HG02943 (cell line): Measurements from ENCODE around the gene UBC.
A peak's percentile ranks its signal among the peaks of the same experiment; 100 is the strongest.
"Not testable (repeated sequence)": the region's sequence is repeated elsewhere in the genome, so short reads cannot be mapped to it uniquely, and the experiment has no call there.

Experiments used
- ATAC-seq: cut with Tn5 transposase; IDR thresholded peaks from one replicate; pipeline ENCODE4 v1.9.1; 2021; ENCODE audit warnings: mild to moderate bottlenecking, low read depth, moderate library complexity; ENCODE audit not compliant: unreplicated experiment

The UBC gene

GRCh38 chr12:124938108-124938507 lies 23.7 kb upstream of the UBC start:
- ATAC-seq: no peak

GRCh38 chr12:124931528-124931927 lies 17.1 kb upstream of the UBC start:
- not testable (repeated sequence) for ATAC-seq

GRCh38 chr12:124930586-124930985 lies 16.1 kb upstream of the UBC start:
- ATAC-seq: no peak

- ATAC-seq: no peak
Observed at GRCh38 chr12:124929649-124930419, 15.4 kb upstream of the UBC start.

GRCh38 chr12:124928912-124929530 lies 14.6 kb upstream of the UBC start:
- ATAC-seq: no peak

- peak; percentile 32 for ATAC-seq
Observed at GRCh38 chr12:124928095-124928911, 13.9 kb upstream of the UBC start.

- ATAC-seq: peak; percentile 74
Observed at GRCh38 chr12:124927201-124928094, 13.0 kb upstream of the UBC start.

GRCh38 chr12:124925782-124926181 lies 11.3 kb upstream of the UBC start:
- not testable (repeated sequence) for ATAC-seq

- ATAC-seq: no peak
Observed at GRCh38 chr12:124925117-124925516, 10.7 kb upstream of the UBC start.

GRCh38 chr12:124923905-124924734 lies 9.7 kb upstream of the UBC start:
- no peak for ATAC-seq

GRCh38 chr12:124921200-124922031 lies 7.0 kb upstream of the UBC start:
- ATAC-seq: peak; percentile 46

GRCh38 chr12:124920353-124920935 lies 6.0 kb upstream of the UBC start:
- no peak for ATAC-seq

- ATAC-seq: no peak
Observed at GRCh38 chr12:124919521-124920352, 5.3 kb upstream of the UBC start.

GRCh38 chr12:124918622-124918988 lies 4.2 kb upstream of the UBC start:
- not testable (repeated sequence) for ATAC-seq

GRCh38 chr12:124917841-124918621 lies 3.6 kb upstream of the UBC start:
- ATAC-seq: no peak

GRCh38 chr12:124917135-124917840 lies 2.8 kb upstream of the UBC start:
- ATAC-seq: peak; percentile 47
